ENCODE measurements around the gene VSTM4. TPM values are rescaled to one million over a fixed set of nuclear protein-coding genes. Genes with fewer than 3 reads are reported as not detected.

VSTM4 gene
- total RNA-seq, 3 donors from 2014 or later, result 8.5 to 17.3 (median 9.5) TPM

DNA sequence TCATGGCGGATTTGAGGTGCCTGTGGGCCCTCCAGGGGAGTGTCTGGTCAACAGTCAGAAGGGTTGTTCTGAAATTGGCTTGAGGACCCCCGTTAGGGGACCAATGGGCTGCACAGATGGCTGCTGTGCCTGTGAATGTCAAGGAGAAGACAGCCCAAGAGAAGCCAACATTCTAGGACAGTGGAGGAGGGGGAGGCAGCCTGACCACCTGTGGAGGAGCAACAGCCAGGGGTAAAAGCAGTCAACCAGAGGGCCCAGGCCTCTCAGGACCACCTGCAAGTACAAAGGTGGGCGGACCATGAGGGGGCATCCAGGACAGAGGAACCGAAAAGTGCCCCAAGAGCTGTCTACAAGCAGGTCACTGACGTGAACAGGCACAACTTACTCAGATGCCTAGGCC is 76.6 kb downstream of the VSTM4 start:
- DNase-seq (ENCODE audit: low spot score in 2 of 2), result no peak
- Histone ChIP-seq H3K4me3 (no peak overlapping the region), H3K9me3 (no peaks in the 10 kb centered on the region), H3K36me3 (no peaks in the 10 kb centered on the region), H3K27me3 (no peaks in the 10 kb centered on the region), H3K27ac (no peak overlapping the region), H3K4me1 (no peaks in the 10 kb centered on the region)
- no peak for TF ChIP-seq POLR2A (IDR thresholded peaks at IDR 0.05)
- no peak for TF ChIP-seq POLR2AphosphoS5 (IDR thresholded peaks at IDR 0.05)
- TF ChIP-seq, protein P1, sequence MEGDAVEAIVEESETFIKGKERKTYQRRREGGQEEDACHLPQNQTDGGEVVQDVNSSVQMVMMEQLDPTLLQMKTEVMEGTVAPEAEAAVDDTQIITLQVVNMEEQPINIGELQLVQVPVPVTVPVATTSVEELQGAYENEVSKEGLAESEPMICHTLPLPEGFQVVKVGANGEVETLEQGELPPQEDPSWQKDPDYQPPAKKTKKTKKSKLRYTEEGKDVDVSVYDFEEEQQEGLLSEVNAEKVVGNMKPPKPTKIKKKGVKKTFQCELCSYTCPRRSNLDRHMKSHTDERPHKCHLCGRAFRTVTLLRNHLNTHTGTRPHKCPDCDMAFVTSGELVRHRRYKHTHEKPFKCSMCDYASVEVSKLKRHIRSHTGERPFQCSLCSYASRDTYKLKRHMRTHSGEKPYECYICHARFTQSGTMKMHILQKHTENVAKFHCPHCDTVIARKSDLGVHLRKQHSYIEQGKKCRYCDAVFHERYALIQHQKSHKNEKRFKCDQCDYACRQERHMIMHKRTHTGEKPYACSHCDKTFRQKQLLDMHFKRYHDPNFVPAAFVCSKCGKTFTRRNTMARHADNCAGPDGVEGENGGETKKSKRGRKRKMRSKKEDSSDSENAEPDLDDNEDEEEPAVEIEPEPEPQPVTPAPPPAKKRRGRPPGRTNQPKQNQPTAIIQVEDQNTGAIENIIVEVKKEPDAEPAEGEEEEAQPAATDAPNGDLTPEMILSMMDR (IDR thresholded peaks at IDR 0.05), result no peak
- intact Hi-C loops (cut with DNase I; ENCODE audit: low total_unique reads), result no loop called here

DNA sequence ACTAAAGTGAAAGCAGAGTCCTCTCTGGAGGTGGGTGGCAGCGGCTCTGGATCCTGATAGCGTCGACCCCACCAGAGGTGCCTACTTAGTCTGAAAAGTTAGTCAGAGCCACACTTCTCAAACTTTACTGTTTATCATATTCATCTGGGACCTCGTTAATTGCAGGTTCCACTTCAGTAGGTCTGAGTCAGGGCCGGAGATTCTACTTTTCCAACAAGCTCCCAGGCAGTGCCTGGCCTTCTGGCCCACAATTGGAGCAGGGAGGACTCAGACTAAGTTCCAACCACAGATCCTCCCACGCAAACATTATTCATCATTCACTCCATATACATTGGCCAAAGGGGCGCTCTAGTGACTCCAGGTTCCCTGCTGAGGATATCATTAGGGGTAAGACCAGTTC is 78.1 kb downstream of the VSTM4 start:
- intact Hi-C loops (cut with DNase I; ENCODE audit: low total_unique reads), result no loop called here
- no peak overlapping the region for H3K27ac ChIP-seq
- no peaks in the 10 kb centered on the region for H3K36me3 ChIP-seq
- no peaks in the 10 kb centered on the region for H3K4me1 ChIP-seq
- no peaks in the 10 kb centered on the region for H3K9me3 ChIP-seq
- no peak overlapping the region for H3K4me3 ChIP-seq
- H3K27me3 ChIP-seq, result no peaks in the 10 kb centered on the region
- no peak for DNase-seq (ENCODE audit: low spot score in 2 of 2)
- TF ChIP-seq, protein P1 (IDR thresholded peaks at IDR 0.05), result no peak
- no peak for TF ChIP-seq POLR2AphosphoS5 (IDR thresholded peaks at IDR 0.05)
- no peak for TF ChIP-seq POLR2A (IDR thresholded peaks at IDR 0.05)

DNA sequence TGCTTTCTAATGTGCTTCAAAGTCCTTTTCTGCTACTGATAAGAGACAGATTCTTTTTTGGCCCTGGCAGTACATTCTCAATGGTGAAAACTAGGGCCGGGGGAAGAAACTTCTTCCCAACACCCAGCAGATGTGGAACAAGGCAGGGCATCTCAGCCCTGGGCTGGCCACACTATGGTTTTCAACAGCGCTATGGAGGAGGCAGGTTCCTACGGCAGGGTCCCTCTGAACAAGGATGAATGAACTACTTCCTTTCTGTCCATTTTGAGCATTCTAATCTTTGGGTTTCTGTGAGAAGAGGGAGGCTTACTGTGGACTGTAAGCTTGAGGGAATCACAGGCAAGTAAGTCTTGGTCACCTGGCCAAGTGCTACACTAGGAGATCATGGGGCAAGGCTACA is 78.7 kb downstream of the VSTM4 start:
- no peaks in the 10 kb centered on the region for H3K27me3 ChIP-seq
- no peak overlapping the region for H3K27ac ChIP-seq
- no peak for DNase-seq (ENCODE audit: low spot score in 2 of 2)
- intact Hi-C loops (cut with DNase I; ENCODE audit: low total_unique reads), result no loop called here
- no peaks in the 10 kb centered on the region for H3K36me3 ChIP-seq
- no peaks in the 10 kb centered on the region for H3K4me1 ChIP-seq
- TF ChIP-seq POLR2A (IDR thresholded peaks at IDR 0.05) (no peak), POLR2AphosphoS5 (IDR thresholded peaks at IDR 0.05) (no peak)
- TF ChIP-seq, protein P1 (IDR thresholded peaks at IDR 0.05), result no peak
- H3K4me3 ChIP-seq, result no peak overlapping the region
- H3K9me3 ChIP-seq, result no peaks in the 10 kb centered on the region

DNA sequence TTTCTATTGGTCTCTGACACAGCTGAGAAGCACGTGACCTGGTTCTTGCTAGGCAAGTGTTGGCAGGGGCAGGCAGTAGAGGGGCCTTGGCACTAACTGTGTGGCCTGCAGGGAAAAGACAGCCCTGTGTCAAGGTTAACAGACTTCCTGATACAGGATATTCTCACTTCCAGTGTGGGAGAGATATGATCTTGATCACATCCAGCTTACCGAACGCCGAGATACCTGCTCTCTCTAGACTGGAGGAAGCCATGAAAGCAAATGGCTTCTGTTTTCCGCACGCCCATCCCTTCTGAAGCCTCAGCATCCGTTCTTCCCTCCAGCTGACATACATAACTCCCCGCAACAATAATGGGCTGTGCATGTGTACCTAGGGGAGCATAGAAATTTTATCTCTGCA is 79.4 kb downstream of the VSTM4 start:
- TF ChIP-seq, protein P1 (IDR thresholded peaks at IDR 0.05), result no peak
- TF ChIP-seq POLR2A (IDR thresholded peaks at IDR 0.05), result no peak
- TF ChIP-seq POLR2AphosphoS5 (IDR thresholded peaks at IDR 0.05), result no peak
- intact Hi-C loops (cut with DNase I; ENCODE audit: low total_unique reads), result no loop called here
- no peaks in the 10 kb centered on the region for H3K9me3 ChIP-seq

DNA sequence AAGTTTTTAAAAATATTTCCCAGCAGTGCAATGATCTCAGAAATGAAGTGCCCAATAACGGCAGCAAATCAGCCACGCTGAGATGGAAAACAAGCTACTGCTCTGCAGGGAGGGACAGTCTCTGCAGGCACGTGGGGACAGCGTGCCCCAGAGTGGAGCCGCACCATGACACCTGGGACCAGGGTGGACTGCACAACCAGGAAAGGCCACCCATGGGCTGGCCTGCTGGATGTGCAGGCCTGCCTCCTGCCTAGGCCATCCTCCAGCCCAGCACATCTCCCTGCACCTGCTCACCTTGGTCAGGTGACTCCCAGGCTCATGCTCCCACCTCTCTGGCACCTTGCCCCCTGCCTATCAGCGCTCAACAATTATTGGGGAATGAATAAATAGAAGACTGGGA is 80.4 kb downstream of the VSTM4 start:
- no peaks in the 10 kb centered on the region for H3K27me3 ChIP-seq
- no peak overlapping the region for H3K4me3 ChIP-seq
- no peak overlapping the region for H3K27ac ChIP-seq
- TF ChIP-seq POLR2A (IDR thresholded peaks at IDR 0.05) (no peak), POLR2AphosphoS5 (IDR thresholded peaks at IDR 0.05) (no peak)
- TF ChIP-seq, protein P1 (IDR thresholded peaks at IDR 0.05), result no peak
- no peaks in the 10 kb centered on the region for H3K36me3 ChIP-seq
- no peaks in the 10 kb centered on the region for H3K4me1 ChIP-seq
- no peak for DNase-seq (ENCODE audit: low spot score in 2 of 2)
- no peaks in the 10 kb centered on the region for H3K9me3 ChIP-seq
- intact Hi-C loops (cut with DNase I; ENCODE audit: low total_unique reads), result no loop called here

More for the DNA sequence above, 79.4 kb downstream of the VSTM4 start:
- Histone ChIP-seq H3K36me3 (no peaks in the 10 kb centered on the region), H3K4me3 (no peak overlapping the region), H3K27me3 (no peaks in the 10 kb centered on the region), H3K27ac (no peak overlapping the region), H3K4me1 (no peaks in the 10 kb centered on the region)
- no peak for DNase-seq (ENCODE audit: low spot score in 2 of 2)
